Measurements from ENCODE around the gene SNX13. TPM values are rescaled to one million over a fixed set of nuclear protein-coding genes. Genes with fewer than 3 reads are reported as not detected.

The SNX13 gene
- total and polyA plus RNA-seq, 9 of the 15 experiments (the other 6 are each of a cell fraction or from before 2014, with no cell fraction given): 5.6 to 33.2 (median 25.4) TPM

DNA sequence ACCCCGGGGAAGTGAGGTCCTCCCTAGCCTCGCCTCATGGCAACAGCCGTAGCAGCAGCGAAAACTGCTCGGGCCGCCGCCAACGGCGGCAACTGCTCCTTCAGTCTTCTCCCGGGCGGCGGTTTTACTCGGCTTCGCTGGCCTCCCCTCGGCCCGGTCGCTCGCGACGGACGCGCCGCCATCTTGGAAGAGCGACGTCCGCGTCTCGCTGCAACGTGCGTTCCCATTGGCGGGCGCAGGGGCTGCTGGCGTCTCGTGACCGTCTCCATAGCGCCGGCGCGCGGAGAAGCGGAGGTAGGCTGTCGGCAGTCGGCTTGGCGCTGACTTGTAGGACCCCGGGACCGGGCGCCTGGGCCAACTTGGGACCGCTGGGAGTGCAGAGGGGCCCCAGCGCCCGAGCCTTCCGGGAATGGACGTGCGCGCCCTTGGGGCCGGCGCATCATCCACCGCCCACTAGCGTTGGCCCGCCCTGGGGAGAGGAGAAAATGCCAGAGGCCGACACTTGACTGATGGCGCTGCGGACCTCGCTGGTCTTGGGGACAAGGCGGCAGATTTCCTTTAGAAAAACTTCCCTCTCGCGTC lies at the start of gene SNX13 (continued):
- TF ChIP-seq HNRNPH1 (optimal IDR thresholded peaks at IDR 0.05; ENCODE audit: low read depth, low read length) (no peak), ILK (tag; IDR thresholded peaks at IDR 0.05; ENCODE audit: borderline replicate concordance, low read depth) (no peak), NR1H2 (CRISPR knock-in tag; IDR thresholded peaks at IDR 0.05) (no peak), ATF7 (IDR thresholded peaks at IDR 0.05) (peak; percentile 43; the same call in 1 of the 2 replicates), FIP1L1 (IDR thresholded peaks at IDR 0.05; ENCODE audit: low read depth, low read length, poor library complexity, severe bottlenecking) (peak; percentile 39), ZNF76 (CRISPR knock-in tag; IDR thresholded peaks at IDR 0.05; ENCODE audit: borderline replicate concordance) (no peak), ETV6 (IDR thresholded peaks at IDR 0.05; ENCODE audit: borderline replicate concordance in 1 of 2, low read depth in 2 of 2, low read length in 1 of 2) (no peak), ETV6 (CRISPR knock-in tag; IDR thresholded peaks at IDR 0.05; ENCODE audit: borderline replicate concordance) (no peak), GTF2E2 (tag; IDR thresholded peaks at IDR 0.05) (peak; percentile 61; the same call in 1 of the 2 replicates), THRAP3 (IDR thresholded peaks at IDR 0.05; ENCODE audit: borderline replicate concordance) (no peak), ZBTB7A (IDR thresholded peaks at IDR 0.05; ENCODE audit: borderline replicate concordance, control insufficient read depth, low read depth, low read length) (no peak; the same call in 1 of the 2 replicates)
- TF ChIP-seq, protein P1, sequence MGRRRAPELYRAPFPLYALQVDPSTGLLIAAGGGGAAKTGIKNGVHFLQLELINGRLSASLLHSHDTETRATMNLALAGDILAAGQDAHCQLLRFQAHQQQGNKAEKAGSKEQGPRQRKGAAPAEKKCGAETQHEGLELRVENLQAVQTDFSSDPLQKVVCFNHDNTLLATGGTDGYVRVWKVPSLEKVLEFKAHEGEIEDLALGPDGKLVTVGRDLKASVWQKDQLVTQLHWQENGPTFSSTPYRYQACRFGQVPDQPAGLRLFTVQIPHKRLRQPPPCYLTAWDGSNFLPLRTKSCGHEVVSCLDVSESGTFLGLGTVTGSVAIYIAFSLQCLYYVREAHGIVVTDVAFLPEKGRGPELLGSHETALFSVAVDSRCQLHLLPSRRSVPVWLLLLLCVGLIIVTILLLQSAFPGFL (CRISPR knock-in tag; IDR thresholded peaks at IDR 0.05): no peak
- TF ChIP-seq, protein P2, sequence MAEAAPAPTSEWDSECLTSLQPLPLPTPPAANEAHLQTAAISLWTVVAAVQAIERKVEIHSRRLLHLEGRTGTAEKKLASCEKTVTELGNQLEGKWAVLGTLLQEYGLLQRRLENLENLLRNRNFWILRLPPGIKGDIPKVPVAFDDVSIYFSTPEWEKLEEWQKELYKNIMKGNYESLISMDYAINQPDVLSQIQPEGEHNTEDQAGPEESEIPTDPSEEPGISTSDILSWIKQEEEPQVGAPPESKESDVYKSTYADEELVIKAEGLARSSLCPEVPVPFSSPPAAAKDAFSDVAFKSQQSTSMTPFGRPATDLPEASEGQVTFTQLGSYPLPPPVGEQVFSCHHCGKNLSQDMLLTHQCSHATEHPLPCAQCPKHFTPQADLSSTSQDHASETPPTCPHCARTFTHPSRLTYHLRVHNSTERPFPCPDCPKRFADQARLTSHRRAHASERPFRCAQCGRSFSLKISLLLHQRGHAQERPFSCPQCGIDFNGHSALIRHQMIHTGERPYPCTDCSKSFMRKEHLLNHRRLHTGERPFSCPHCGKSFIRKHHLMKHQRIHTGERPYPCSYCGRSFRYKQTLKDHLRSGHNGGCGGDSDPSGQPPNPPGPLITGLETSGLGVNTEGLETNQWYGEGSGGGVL (CRISPR knock-in tag; IDR thresholded peaks at IDR 0.05): no peak
- TF ChIP-seq, protein P3, sequence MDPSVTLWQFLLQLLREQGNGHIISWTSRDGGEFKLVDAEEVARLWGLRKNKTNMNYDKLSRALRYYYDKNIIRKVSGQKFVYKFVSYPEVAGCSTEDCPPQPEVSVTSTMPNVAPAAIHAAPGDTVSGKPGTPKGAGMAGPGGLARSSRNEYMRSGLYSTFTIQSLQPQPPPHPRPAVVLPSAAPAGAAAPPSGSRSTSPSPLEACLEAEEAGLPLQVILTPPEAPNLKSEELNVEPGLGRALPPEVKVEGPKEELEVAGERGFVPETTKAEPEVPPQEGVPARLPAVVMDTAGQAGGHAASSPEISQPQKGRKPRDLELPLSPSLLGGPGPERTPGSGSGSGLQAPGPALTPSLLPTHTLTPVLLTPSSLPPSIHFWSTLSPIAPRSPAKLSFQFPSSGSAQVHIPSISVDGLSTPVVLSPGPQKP (CRISPR knock-in tag; IDR thresholded peaks at IDR 0.05): no peak
- TF ChIP-seq, protein P4, sequence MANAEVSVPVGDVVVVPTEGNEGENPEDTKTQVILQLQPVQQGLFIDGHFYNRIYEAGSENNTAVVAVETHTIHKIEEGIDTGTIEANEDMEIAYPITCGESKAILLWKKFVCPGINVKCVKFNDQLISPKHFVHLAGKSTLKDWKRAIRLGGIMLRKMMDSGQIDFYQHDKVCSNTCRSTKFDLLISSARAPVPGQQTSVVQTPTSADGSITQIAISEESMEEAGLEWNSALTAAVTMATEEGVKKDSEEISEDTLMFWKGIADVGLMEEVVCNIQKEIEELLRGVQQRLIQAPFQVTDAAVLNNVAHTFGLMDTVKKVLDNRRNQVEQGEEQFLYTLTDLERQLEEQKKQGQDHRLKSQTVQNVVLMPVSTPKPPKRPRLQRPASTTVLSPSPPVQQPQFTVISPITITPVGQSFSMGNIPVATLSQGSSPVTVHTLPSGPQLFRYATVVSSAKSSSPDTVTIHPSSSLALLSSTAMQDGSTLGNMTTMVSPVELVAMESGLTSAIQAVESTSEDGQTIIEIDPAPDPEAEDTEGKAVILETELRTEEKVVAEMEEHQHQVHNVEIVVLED (CRISPR knock-in tag; IDR thresholded peaks at IDR 0.05): peak; percentile 94
- TF ChIP-seq, protein P5, sequence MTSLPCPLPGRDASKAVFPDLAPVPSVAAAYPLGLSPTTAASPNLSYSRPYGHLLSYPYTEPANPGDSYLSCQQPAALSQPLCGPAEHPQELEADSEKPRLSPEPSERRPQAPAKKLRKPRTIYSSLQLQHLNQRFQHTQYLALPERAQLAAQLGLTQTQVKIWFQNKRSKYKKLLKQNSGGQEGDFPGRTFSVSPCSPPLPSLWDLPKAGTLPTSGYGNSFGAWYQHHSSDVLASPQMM (CRISPR knock-in tag; IDR thresholded peaks at IDR 0.05): no peak
- TF ChIP-seq, protein P6, sequence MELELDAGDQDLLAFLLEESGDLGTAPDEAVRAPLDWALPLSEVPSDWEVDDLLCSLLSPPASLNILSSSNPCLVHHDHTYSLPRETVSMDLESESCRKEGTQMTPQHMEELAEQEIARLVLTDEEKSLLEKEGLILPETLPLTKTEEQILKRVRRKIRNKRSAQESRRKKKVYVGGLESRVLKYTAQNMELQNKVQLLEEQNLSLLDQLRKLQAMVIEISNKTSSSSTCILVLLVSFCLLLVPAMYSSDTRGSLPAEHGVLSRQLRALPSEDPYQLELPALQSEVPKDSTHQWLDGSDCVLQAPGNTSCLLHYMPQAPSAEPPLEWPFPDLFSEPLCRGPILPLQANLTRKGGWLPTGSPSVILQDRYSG (tag; conservative IDR thresholded peaks at IDR 0.05; ENCODE audit: low read depth): no peak
- TF ChIP-seq, protein P7, sequence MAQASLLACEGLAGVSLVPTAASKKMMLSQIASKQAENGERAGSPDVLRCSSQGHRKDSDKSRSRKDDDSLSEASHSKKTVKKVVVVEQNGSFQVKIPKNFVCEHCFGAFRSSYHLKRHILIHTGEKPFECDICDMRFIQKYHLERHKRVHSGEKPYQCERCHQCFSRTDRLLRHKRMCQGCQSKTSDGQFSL (CRISPR knock-in tag; IDR thresholded peaks at IDR 0.05): no peak
- TF ChIP-seq, protein P7 (tag; IDR thresholded peaks at IDR 0.05): no peak

Measured in K562 (cell line).